GM20431 (cell line): Measurements from ENCODE around the gene NDUFA8.

ENCODE experiments used
- in situ Hi-C: fragments of 300-500 bp; cut with MseI, MboI; formaldehyde crosslinking; loops from one replicate; pipeline ENCODE4 v1.15.0; 2020; ENCODE audit warnings: low sequenced_read_pairs; ENCODE audit not compliant: unreplicated experiment

NDUFA8 gene

DNA sequence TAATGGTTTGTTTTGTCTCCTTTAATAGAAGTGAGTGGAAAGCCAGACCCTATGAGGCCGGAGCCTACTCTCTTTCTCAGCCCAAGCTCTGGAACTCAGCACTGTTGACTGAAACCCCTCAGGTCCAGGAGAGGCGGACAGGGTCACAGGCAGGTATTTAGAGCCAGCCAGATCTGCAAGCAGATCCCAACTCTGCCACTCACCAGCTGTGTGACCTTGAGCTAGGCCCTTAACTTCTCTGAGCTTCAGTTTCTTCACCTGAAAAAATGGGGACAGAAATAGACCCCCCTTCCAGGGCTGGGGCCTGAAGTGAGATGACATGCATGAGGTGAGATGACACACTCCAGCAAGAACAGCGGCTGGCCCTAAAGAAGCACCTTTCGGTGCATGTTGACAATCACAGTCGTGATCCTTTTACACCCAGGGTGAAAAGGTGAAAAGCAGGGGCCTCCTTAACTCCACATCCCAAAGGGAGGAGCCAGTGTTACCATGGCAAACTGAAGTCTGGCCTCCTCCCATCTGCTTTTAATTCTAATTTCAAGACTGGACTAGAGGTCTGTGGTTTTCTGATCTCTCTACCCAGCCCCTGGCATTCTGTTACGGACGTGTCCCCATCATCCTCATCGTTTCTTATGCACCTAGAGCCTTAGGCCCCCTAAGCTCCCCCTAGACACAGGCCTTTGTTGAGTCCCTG, 27.3 kb upstream of the NDUFA8 start:
- in situ Hi-C loops = no loop called here

DNA sequence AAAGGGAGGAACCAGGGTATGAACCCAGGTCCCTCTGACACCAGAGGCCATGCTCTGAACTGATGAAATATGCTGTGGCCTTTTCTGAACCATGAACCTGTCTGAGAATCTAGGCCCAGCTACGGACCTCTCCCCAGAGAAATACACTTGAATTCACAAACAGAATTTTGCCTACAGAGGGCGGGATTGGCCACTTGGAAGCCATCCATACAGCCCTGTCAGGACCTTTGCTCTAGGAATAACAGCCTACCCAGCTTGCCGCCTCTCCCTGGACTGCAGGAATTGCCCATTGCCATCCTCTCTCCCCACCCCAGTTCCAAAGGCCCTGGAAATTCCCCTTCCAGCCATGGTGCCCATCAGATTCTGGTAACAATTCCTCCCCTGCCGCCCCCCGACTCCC, 26.7 kb upstream of the NDUFA8 start:
- in situ Hi-C loops = no loop called here

DNA sequence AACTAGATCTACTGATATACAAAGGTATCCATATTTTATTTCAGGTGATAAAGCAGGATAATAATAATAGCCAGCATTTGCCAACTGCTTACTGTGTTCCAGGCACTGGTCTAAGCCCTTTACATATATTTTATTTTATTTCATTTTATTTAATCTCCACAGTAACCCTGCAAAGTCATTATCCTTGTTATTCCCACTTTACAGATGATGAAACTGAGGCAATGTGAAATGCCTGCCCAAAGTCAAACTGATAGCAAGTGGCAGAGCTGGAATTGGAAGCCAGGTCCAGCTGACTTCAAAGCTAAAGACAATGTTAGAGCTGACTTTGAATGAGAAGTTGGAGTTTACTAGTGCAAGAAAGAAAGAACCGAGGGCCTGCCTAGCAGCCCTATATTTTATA, 25.0 kb upstream of the NDUFA8 start:
- in situ Hi-C loops = no loop called here

DNA sequence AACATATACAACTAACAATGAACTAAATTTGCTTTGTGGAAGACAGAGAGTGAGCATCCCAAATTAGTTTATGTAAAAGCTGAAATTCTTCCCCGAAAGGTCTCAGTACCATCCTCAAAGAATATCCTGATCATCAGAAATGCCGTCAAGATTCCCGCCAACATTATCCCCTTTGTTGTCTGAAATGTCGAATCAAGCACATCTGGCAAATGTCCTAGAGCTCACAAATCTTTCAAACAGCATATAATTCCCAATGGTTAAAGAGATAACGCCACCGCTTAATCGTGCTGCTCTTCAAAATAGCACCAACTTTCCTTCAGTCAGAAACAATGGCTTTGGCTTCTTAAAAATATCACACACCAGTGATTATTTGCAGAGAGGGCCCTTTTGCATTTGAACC, 23.9 kb upstream of the NDUFA8 start:
- in situ Hi-C loops = no loop called here

DNA sequence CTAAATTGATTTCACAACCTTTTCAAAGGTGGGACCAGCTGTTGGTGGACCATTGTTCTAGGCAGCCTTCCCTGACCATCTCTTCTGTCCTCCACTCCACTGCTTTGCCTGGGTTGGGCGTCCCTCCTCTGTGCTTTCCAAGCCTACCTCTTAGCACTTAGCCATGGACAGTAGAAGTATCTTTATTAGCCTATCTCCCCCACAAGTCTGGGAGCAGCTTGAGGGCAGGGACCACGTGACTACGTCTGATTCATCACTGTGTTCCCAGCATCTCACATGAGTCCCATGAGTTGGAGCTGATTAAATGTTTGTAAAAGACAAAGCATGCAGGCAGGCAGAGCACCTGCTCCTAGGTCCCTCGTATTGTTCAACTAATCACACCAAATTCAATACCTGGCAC, 21.1 kb upstream of the NDUFA8 start:
- in situ Hi-C loops = no loop called here

DNA sequence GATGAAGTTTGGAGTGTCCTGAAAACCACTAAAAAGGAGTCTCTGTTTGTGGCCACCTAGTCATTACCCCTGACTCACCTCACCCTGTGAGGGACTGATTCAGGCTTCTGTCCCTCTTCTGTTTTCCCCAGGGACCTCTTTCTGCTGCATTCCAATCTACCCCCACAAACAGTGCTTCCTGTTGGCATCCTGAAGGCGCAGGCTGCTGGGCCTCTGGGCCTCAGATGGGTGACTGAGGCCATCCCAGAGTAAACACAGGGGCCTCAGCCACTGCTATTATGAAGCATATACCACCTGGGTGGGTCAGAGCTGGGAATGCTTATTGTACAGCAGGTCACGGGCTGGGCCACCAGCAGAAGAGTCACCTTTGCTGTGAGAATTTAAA, 20.1 kb upstream of the NDUFA8 start:
- in situ Hi-C loops = no loop called here

DNA sequence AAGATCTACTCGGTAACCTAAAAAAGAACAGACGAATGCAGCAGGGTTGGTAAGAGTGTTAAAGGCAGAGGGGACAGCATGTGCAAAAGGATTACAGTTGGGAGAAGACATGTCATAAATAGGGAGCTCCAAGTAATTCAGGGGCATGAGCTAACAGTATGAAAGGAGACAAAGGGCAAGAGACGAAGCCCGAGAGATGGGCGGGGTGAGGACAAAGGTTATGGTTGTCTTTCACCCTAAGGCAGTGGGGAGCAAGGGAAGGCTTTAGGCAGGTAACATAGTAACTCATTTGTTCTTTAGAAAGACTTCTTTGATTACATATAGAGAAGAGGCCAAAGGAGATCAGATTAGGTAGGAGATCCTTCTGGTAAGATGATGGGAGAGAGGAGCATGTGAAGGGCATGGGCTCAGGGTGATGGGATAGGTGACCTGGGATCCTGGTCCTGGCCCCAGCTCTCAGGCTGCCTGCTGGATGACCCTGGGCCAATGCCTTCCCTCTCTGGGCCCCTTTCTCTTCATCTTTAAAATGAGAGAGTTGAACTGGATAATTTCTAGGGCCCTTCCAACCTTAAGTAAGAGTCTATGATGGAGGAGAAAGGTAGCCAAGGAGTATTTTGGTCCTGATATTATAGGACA, 19.6 kb upstream of the NDUFA8 start:
- in situ Hi-C loops = no loop called here

DNA sequence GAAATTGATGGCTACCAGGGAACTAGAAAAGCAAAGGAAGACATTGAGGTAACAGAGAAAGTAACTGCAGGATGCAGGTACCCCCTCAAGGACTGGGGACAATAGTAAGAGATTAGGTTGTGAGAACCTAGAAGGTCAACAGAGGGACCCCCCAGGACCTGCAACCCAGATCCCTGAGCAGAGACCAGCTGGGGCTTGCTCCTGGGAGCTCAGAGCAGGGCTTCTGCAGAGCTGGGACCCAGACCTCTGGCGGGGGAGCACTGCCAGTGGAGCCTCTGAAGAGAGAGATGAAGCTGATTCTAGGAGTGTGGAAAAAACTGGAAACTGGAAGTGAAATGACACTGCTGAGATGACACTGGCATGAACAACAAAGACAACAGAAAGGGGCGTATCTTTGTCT, 17.3 kb upstream of the NDUFA8 start:
- in situ Hi-C loops = no loop called here

DNA sequence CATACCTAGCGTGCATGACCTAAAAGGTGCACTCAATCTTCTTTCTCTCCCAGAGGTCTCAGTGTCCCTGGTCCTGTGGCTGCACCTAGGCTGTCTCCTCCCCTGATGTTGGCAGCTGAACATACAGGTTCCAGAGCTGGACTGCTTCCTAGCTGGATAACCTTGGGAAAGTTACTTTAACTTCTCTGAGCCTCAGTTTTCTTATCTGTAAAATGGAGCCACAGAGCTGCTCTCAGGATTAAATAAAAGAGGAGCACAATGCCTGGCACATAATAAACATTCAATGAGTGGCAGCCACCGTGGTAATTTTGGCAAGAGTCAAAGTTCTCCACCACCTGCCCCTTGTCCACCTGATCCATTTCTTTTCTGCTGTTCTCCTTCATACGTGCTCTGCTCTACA, 14.1 kb upstream of the NDUFA8 start:
- in situ Hi-C loops = no loop called here

DNA sequence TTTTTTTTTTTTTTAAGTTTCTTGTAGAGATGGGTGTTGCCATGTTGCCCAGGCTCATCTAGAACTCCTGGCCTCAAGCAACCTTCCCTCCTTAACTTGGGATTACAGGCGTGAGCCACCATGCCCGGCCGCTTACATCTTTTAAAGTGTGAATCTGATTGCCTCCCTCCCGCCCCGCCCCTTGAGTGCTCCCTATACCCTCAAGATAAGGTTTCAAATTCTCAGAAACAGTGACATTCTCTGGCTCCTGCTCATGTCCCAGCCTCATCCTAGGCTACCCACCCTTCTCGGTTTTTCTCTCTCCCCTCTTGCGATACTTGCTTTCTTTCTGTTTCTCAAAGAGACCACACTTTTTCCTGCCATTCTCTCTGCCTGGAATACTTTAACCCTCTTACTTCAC, 12.6 kb upstream of the NDUFA8 start:
- in situ Hi-C loops = no loop called here

DNA sequence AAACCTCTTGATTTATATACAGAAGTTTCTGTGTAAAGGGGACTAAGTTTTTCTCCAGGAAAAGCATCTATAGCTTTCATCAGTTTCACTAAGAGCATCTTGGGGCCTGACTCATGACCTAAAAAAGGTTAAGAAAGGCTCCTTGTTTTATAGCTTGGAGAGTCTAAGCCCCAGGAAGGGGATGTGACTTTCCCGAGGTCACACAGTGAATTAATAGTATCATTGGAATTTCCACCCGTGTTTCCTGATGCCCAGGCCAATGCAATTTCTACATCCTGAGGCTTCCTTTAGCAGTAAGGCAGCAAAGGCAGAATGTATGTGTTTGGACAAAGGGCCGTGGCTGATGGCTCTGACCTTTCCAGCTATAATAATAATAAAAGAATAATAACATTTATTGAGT, 8.8 kb upstream of the NDUFA8 start:
- in situ Hi-C loops = no loop called here

DNA sequence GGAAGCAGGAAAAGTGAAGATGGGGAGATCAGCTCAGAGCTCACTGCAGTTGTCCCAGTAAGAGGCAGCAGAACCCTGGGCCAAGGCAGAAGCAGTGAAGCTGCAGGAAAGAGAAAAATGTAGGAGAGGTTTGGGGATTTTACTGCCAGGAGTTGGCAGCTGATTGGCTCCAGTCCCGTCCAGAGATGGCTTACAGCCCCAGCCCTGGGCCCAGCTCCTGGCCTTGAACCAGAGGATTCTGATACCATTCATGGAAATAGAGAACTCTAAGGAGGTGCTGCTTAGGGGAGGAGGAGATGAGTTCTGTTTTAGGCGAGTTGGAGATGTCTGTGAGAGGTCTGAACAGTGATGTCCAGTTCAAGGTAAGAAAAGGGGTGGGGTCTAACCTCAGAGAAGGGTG, 4.7 kb upstream of the NDUFA8 start:
- in situ Hi-C loops = no loop called here

DNA sequence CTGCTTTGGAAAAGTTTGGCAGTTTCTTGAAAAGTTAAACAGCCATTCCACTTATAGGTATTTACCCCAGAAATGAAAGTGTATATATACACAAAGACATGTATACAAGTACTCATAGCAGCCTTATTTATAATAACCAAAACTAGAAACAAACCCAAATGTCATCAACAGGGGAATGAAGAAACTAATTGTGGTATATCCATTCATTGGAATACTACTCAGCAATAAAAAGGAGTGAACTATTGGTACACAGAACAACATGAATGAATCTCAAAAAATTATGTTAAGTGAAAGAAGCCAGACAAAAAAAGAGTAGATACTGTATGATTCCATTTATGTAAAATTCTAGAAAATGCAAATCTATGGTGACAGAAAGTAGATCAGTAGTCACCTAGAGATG, 2.8 kb upstream of the NDUFA8 start:
- in situ Hi-C loops = no loop called here

DNA sequence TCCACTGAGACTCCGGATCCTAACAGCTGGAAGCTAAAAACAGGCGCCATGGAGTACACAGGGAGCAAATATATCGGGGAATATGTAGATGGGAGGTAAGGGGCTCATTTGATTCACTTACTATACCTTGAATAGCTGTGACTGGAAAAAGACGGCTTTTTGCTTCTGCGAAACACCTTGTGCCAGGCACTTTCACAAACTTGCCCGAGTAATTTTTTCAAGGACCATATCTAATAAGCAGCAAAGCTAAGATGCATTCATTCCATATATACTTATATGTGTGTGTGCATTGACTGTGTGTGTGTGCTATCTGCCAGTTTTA, 307 bp upstream of the NDUFA8 start:
- in situ Hi-C loops = no loop called here

DNA sequence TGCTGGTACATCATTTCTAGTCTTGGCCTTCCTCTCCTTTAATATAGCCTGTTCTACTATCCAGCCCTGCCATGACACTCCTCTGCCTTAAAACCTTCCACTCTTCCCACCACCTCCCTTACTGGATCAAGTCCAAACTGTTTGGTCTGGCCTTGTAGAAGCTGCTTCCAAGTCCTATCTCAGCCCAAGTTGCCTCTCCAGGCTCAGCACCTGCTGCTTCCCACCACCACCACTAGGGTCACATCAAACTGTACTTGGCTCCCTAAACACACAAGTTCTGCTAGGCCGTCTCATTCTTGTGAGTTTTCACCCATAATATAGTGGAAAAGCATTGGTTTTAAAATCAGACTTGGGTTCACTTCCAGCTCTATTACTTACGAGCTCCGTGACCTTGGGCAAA, 1.4 kb downstream of the NDUFA8 start:
- in situ Hi-C loops = no loop called here

DNA sequence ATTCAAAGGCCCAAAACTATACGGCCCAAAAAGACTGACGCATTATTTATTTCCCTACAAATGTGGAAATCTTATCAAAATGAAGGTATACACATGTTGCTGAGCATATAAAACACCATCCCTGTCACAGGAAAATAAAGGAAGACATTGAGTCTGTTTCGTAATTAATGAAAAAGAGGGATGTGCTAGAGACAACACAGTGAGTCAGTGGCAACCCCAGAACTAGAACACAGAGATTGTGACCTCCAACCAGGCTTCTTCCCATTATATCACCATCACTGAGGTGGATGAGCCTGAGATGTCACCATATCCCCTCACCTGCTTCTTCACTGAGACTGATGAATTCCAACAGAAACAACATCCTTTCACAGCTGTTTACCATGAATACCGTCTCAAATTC, 3.8 kb downstream of the NDUFA8 start:
- in situ Hi-C loops = no loop called here

DNA sequence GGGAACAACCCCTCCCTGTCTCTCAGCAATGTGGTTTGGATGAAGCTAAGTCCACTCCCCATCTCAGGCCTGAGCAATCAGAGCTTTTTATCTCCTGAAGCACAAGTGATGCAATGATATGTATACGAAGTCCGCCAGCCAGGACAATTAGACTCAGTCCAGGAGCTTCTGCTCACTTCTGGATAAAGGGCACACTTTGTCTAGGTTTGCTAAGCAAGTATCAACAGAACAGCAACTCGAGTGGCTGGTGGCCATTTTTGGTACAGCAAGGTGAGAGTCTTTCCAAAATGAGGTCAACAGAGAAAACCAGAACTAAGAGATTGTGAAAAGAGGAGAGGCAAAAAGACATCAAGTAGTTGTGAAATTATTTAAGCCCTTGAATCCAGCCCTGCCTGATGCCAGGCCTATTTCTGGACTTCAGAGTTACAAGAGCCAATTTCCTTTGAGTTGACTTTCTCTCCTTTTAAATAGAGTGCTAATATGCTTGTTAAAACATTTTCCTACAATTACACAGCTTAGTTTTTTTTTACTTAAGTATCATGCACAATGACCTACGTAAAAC, 8.2 kb downstream of the NDUFA8 start:
- in situ Hi-C loops = no loop called here

DNA sequence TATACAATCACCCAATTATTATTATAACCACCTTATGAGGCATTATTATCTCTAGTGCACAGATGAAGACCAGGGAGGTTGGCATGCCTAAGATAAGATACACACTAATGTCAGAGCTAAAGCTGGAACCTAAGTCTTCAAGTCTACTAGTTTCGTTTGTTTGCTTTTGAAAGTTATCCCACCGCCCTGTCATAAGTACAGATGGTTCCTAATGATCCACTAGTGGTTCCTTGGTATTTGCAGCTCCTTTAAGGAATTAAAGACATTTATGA, 14.1 kb downstream of the NDUFA8 start:
- in situ Hi-C loops = loop anchor here (25.0 kb wide), 1 partner anchor 667 kb away; the partner anchor contains the start of gene OR1K1

DNA sequence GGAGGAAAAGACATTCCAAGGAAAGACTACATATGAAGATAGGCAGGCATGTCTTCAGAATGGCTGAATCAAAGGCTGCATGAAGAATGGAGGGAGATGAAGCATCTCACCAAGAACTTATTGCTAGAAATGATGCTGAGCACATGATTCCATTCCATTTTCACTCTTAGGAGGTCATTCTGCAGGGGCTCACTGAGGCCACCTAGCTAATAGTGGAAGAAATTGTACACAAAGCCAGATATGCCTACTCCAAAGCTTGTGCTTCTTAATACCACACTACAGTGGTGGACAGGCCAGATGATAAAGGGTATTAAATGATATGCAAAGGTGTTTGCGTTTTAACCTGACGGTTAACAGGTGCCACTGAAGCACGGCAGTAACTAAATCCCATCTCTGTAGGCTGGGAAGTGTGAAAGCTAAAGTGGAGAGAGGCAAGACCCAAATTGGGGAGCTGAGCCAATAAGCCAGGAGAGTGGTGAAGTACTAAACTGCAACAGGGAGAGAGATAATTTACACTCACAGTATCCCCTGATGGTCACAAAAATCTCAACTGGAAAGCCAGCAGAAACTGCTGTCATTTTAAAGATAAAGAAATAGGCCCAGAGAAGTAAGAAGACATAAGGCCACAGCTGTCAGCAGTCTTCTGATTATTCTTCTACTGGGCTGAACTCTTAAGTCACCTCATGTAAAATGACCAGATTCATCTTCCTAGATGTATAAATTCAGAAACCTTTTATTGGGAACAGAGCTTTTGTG, 14.6 kb downstream of the NDUFA8 start:
- in situ Hi-C loops = loop anchor here (25.0 kb wide), 1 partner anchor 667 kb away; the partner anchor contains the start of gene OR1K1

DNA sequence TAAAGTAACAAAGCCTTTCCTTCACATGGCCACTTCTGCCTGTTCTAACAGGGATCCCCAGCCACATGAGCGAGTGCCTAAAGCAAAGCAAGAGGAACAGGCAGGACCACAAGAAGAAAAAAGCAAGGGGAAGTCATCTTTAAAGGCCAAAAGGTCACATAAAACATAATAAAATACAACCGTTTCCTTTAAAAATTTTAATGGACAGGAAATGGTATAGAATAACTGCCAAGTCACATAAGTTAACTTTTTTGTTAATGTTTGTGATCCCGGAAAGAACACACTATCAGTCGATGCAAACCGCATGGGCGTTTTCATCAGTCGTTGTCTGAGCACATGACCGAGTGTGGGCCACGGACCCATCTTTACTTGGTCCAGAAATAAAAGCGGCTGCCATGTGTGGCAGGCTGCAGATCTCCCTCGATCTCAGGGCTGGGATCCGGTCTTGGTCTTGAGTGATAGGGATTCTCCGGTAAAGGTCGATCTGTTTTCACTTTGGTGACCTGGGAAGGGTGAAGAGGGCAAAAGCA, 15.6 kb downstream of the NDUFA8 start:
- in situ Hi-C loops = loop anchor here (25.0 kb wide), 1 partner anchor 668 kb away; the partner anchor contains the start of gene OR1K1

DNA sequence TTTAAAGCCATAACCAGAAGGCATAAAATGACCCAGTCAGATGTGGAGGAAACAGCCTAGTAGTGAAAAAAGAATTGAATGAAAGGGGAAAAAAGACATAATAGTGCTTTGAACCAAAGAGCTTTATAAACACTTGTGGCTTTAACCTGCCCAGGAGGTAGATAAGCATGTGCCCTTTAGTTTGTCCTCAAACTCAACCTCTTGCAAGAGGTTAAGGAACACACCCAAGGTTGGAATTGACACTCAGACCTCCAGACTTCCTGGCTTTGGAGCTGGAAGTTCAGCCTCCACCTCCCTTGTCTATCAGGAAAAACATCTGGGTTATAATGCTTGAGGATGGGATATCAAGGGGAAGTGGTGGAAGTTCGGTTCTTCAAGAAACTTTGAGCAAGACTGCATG, 16.3 kb downstream of the NDUFA8 start:
- in situ Hi-C loops = loop anchor here (25.0 kb wide), 1 partner anchor 669 kb away; the partner anchor contains the start of gene OR1K1
